Measurements from ENCODE around the gene ABCB11.

DNA sequence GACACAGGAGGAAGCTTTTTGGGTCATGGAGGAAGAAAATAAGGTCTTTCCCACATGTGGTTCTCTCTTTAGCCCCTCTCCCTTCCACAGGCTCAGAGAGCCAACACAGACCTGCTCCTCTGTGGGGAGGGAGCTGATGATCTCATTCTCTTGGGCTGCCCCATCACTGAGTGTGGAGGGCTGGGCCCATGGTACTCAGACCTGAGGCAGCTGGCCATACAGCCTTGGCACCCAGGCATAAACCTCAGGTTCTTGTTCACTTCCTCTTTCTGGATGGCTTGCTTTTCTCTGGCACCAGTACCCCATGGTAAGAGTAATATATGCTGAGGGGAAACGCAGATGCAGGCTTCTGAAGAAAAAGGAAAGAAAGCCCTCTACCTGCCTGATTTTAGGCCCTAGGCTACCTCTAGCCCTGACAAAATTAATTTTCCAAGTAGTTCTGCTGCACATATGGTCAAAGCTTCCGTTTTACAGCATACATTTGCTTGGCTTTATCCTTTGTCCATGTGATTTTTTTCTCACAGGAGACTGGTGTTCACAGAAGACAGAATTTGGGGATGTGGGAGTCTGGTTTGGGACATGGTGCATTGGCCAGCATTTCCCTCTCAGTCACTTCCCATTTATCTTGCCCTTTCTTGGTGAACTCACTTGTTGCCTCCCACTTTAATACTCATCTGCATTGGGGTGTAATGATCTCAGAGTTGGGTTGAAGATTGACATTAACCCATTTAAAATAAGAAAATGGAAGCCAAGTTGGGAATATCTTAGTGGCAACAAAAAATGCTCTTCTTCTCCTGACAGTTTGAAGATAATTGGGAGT is 49.3 kb upstream of the ABCB11 start:
- TF ChIP-seq, protein P1, sequence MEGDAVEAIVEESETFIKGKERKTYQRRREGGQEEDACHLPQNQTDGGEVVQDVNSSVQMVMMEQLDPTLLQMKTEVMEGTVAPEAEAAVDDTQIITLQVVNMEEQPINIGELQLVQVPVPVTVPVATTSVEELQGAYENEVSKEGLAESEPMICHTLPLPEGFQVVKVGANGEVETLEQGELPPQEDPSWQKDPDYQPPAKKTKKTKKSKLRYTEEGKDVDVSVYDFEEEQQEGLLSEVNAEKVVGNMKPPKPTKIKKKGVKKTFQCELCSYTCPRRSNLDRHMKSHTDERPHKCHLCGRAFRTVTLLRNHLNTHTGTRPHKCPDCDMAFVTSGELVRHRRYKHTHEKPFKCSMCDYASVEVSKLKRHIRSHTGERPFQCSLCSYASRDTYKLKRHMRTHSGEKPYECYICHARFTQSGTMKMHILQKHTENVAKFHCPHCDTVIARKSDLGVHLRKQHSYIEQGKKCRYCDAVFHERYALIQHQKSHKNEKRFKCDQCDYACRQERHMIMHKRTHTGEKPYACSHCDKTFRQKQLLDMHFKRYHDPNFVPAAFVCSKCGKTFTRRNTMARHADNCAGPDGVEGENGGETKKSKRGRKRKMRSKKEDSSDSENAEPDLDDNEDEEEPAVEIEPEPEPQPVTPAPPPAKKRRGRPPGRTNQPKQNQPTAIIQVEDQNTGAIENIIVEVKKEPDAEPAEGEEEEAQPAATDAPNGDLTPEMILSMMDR (IDR thresholded peaks at IDR 0.05): no peak
- no peak for TF ChIP-seq EZH2 (IDR thresholded peaks at IDR 0.05; ENCODE audit: borderline replicate concordance, insufficient read depth, low read depth, low read length, poor library complexity, severe bottlenecking)
